Epidermal melanocyte (primary cell): Measurements from ENCODE around the gene PRDM2.

ENCODE experiments used
- DNase-seq: peaks from one replicate; pipeline ENCODE4 v3.0.0; 2011; ENCODE audit warnings: low spot score; ENCODE audit not compliant: insufficient read length

PRDM2 gene

GRCh38 chr1:13812456-13813397, 112.7 kb downstream of the PRDM2 start:
- no peak for DNase-seq

- no peak for DNase-seq
Measured at GRCh38 chr1:13813398-13814012, 113.5 kb downstream of the PRDM2 start.

DNA sequence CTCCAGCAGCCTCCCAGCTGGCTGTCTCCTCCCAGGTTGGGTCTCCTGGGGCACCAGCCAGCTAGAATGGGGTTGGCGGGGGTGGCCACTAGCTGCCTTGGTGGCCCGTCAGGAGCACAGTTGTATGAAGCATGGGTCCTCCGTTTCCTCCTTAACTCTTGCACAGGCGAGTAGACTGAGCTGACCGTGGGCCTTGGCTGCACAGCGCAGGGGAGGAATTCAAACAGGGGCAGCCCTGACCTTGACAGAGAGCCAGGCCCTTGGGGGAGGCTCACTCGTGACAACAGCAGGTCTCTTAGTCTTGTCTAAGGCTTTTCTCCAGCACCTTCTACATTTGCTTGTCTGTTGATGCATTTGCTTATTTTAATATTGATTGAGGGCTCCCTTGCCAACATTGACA, 114.1 kb downstream of the PRDM2 start:
- no peak for DNase-seq

GRCh38 chr1:13816016-13816760, 116.2 kb downstream of the PRDM2 start:
- DNase-seq: no peak

DNA sequence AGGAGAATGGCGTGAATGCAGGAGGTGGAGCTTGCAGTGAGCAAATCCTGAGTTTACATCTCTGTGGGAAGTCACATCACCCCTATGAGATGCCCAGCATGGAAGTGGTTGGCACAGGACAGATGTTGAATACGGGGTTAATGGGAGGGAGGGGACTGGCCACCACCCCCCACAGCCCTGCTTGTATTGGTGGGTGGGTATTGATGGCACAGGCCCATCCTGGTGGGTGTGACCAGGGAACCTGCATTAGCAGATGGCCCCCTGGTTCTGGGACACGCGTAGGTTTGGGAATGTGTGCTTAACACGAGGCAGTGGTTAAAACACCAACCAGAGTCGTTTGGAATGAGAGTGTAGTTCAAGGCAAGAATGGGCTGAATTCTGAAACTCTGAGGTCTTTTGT, 117.9 kb downstream of the PRDM2 start:
- no peak for DNase-seq

DNA sequence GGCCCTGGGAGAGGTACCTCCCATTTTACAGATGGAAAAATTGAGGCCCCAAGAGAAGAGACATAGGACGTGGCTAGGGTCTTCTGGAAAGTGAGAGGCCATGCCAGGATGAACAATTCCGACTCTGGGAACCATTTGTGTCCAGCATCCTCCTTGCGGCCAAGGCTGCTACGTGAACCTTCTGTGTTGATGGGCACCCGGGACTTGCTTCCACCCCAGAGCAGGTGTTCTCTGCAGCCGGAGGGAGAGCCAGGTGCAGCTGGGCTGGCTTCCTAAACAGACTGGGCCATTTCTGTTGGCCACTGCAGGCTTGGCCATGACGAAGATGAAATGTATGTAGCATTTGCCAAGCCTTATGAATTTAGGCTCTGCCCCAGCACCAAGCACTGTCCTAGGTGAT, 118.9 kb downstream of the PRDM2 start:
- DNase-seq: no peak

- no peak for DNase-seq
Measured at GRCh38 chr1:13819642-13820041, 119.7 kb downstream of the PRDM2 start.

- DNase-seq: no peak
Measured at GRCh38 chr1:13820055-13820454, 120.1 kb downstream of the PRDM2 start.

DNA sequence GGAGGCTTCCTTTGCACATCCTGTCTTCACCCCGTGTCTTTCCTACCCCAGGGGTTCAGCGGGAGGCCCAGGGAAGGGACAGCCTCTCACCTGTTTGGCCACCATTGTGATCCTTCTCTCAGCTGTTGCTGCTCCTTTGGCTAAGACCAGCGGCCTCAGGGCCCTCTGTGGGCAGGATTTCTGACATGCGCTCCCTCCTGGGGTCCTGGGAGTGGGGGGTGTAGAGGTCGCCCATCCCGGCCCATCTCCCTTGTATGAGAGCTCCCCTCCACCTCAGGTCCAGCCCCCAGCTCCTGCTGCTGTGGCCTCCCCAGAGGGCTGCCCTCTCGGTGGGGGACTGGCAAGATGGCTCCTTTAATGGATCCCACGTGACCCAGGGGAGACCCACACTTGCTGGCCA, 120.5 kb downstream of the PRDM2 start:
- no peak for DNase-seq

- no peak for DNase-seq
Measured at GRCh38 chr1:13823126-13823880, 123.3 kb downstream of the PRDM2 start.

DNA sequence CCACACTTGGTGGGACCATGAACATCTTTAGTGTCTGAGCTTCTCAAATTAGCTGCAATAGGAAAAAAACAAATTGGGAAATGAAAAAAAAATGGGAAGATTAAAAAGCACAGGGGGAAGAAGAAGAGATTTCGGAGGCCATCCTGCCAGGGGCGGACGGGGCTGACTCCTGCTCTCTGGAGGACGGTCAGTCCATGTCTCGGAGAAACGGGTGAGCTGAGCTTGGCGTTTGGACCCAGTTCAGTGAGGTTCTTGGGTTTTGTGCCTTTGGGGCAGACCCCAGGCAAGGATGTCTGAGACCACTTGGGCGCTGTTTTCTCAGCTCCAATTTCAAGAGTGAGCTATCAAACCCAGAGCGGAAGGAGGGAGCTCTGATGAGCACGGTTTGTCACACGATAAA, 123.9 kb downstream of the PRDM2 start:
- no peak for DNase-seq

DNA sequence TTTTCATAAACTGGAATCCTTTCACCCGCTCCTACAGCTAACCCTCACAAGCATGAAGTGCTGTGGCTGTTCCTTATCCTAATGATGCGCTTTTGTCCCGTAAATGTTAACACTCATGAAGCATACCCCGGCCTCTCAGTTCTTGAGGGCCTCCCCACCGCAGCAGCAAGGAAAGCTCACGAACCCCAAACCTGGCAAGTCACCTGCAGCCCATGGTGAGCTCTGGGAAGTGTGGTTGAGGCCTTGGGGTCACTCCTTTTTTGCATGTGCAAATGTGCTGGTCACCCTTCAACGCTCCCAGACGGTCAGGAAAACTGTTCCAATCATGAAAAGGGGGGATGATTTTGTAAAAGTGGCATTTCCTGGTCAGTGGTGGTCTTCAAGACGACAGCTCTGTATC, 124.6 kb downstream of the PRDM2 start:
- no peak for DNase-seq

DNA sequence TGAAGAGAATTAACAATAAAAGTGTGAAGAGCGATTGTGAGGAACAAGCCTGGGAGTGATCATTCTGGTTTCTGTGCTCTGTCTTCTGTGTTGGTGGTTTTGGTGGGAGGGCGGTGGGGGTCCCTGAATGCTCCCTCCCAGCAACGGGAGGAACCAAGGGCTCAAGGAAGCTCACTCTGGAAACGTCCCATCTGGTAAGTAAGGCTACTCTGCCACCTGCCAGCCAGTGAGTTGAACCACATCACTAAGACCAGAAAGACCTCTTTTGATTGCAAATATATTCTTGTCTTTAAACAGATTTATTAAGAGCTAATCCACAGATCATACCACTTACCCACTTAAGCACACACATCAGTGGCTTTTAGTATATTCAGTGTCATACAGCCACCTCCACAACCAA, 125.0 kb downstream of the PRDM2 start:
- no peak for DNase-seq

GRCh38 chr1:13826009-13826408, 126.0 kb downstream of the PRDM2 start:
- DNase-seq: no peak

DNA sequence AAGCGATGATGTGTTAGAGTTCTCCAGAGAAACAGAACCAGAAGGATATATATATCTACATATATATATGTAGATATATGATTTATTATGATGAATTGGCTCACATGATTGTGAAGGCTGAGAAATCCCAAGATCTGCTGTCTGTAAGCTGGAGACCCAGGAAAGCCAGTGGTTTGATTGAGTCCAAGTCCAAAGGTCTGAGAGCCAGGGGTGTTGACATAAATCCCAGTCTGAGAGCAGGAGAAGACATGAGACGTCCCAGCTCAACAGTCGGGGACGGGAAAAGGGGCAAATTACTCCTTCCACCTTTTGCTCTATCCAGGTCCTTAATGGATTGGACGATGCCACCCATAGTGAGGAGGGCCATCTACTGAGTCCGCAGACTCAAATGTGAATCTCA, 126.6 kb downstream of the PRDM2 start:
- DNase-seq: no peak

- no peak for DNase-seq
Measured at GRCh38 chr1:13828454-13829151, 128.6 kb downstream of the PRDM2 start.

GRCh38 chr1:13829152-13829769, 129.3 kb downstream of the PRDM2 start:
- no peak for DNase-seq

DNA sequence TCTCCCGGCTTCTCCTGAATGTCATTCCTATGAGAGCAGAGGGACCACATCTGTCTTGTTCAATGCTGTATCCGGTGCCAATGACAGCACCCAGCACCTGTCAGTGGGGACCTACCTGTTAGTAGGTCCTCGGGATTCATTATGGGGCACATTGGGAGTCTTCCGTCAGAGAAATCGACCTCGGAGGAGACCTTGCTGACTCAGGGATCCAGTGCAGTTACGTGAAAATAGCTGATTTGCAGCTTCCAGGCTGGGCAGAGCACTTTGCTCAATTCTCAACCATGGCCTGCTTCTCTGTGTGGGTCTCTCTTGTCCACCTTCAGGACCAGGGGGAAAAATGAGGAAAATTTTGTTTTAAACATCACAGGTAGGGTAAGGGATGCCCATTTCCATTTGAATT, 130.2 kb downstream of the PRDM2 start:
- DNase-seq: no peak

DNA sequence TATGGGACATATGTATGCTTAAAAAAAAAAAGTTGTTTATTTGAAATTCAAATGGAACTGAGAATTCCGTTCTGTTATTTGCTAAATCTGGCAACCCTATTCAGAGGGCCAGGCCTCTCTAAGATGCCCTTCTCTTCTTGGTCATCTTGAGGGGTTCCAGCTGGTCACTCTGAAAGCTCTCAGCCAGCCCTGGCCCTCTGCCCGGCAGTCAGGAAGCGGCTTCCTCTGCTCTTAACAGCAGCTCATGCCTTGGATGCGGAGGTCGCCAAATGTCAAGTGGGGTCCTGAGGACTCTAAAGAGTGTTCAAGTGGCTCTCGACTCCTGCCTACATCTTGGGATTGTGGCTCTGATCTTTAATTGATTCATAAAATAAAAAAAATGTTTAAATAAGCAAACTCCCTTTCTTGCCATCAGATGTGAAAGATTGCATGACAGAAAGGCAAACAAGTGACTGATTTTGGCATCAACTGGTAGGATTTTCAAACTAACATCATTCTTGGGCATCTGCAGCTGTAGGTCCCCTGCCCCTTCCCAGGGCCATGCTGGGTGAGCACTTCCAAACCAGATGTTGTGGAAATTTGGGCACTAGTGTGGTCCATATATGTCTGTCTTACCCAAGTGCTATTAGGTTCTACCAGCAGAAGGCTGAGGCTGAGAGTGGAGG, 130.8 kb downstream of the PRDM2 start:
- DNase-seq: no peak

- no peak for DNase-seq
Measured at GRCh38 chr1:13832100-13832499, 132.1 kb downstream of the PRDM2 start.
